GM19438 (cell line): ENCODE data around the gene GJB1.
A peak's percentile ranks its signal among the peaks of the same experiment; 100 is the strongest.
"Not testable (repeated sequence)": the region's sequence is repeated elsewhere in the genome, so short reads cannot be mapped to it uniquely, and the experiment has no call there.

Experiments
- ATAC-seq: cut with Tn5 transposase; IDR thresholded peaks from one replicate; pipeline ENCODE4 v1.9.1; 2021; ENCODE audit warnings: low read depth; ENCODE audit not compliant: unreplicated experiment

GJB1 gene

GRCh38 chrX:71253253-71254091 is 30.4 kb downstream of the GJB1 start:
- no peak for ATAC-seq

- peak; percentile 73 for ATAC-seq
Measured at GRCh38 chrX:71254092-71254963, 31.3 kb downstream of the GJB1 start, which contains the start of gene ZMYM3. ZMYM3 (minus strand) TSS chrX:71254140; CDS start chrX:71253255, 885 bp downstream.

GRCh38 chrX:71256051-71256450 is 33.0 kb downstream of the GJB1 start:
- no peak for ATAC-seq

- ATAC-seq = no peak
Measured at GRCh38 chrX:71256856-71257255, 33.8 kb downstream of the GJB1 start.

GRCh38 chrX:71268624-71269023 is 45.6 kb downstream of the GJB1 start:
- not testable (repeated sequence) for ATAC-seq

- ATAC-seq = no peak
Measured at GRCh38 chrX:71269801-71270395, 46.9 kb downstream of the GJB1 start.

- ATAC-seq = not testable (repeated sequence)
Measured at GRCh38 chrX:71272313-71272712, 49.3 kb downstream of the GJB1 start.
